ENCODE measurements around the gene TRPM3. TPM values are rescaled to one million over a fixed set of nuclear protein-coding genes. Genes with fewer than 3 reads are reported as not detected.

TRPM3 gene
- total RNA-seq, 1 experiment from 2014 or later: not detected

GRCh38 chr9:71105192-71105591, 16.2 kb downstream of the TRPM3 start:
- POLR2A ChIA-PET: no interaction called here
- no peaks in the 10 kb centered on the region for H3K36me3 ChIP-seq (ENCODE audit: control insufficient read depth, insufficient read depth, low read length)
- no peak overlapping the region for H3K27ac ChIP-seq (ENCODE audit: low read length)
- no peaks in the 10 kb centered on the region for H3K9me3 ChIP-seq (ENCODE audit: control insufficient read depth, insufficient read depth, low read depth, low read length)
- in situ Hi-C loops (cut with HindIII; ENCODE audit: low pct_unique_long_range_greater_than_20kb, low sequenced_read_pairs) (no loop called here), intact Hi-C loops (cut with micrococcal nuclease; ENCODE audit: unreplicated experiment) (no loop called here)
- TF ChIP-seq REST (IDR thresholded peaks at IDR 0.05; ENCODE audit: insufficient read depth in 1 of 2, low read depth in 2 of 2, low read length in 1 of 2) (no peak), TCF7L2 (IDR thresholded peaks at IDR 0.05; ENCODE audit: low read depth, low read length) (no peak), SIN3A (IDR thresholded peaks at IDR 0.05; ENCODE audit: borderline replicate concordance, insufficient read depth, low read depth, low read length) (no peak), CTCF (IDR thresholded peaks at IDR 0.05) (no peak), POLR2AphosphoS5 (IDR thresholded peaks at IDR 0.05; ENCODE audit: low read depth, low read length) (no peak)
- no TSS peak for BruUV-seq (replicated peaks)
- H3K27me3 ChIP-seq (ENCODE audit: control insufficient read depth, insufficient read depth, low read length): no peaks in the 10 kb centered on the region
- CTCF ChIA-PET: no interaction called here
- DNase-seq (ENCODE audit: low read depth, low spot score): no peak
- no peaks in the 10 kb centered on the region for H3K4me1 ChIP-seq (ENCODE audit: control insufficient read depth, insufficient read depth, low read length)
- H3K4me3 ChIP-seq (ENCODE audit: low read depth in 2 of 2, low read length in 2 of 2): no peak overlapping the region
- no peak for ATAC-seq

- DNase-seq (ENCODE audit: low read depth, low spot score): no peak
- CTCF ChIA-PET: no interaction called here
Observed at GRCh38 chr9:71098801-71099200, 22.6 kb downstream of the TRPM3 start.

More at GRCh38 chr9:71098801-71099200, 22.6 kb downstream of the TRPM3 start:
- no peak for TF ChIP-seq SIN3A (IDR thresholded peaks at IDR 0.05; ENCODE audit: borderline replicate concordance, insufficient read depth, low read depth, low read length)
- TF ChIP-seq POLR2AphosphoS5 (IDR thresholded peaks at IDR 0.05; ENCODE audit: low read depth, low read length): no peak
- no peak for TF ChIP-seq TCF7L2 (IDR thresholded peaks at IDR 0.05; ENCODE audit: low read depth, low read length)
- TF ChIP-seq CTCF (IDR thresholded peaks at IDR 0.05): no peak
- no peak for TF ChIP-seq REST (IDR thresholded peaks at IDR 0.05; ENCODE audit: insufficient read depth in 1 of 2, low read depth in 2 of 2, low read length in 1 of 2)
- no peak overlapping the region for H3K27ac ChIP-seq (ENCODE audit: low read length)
- H3K4me1 ChIP-seq (ENCODE audit: control insufficient read depth, insufficient read depth, low read length): no peaks in the 10 kb centered on the region
- in situ Hi-C loops (cut with HindIII; ENCODE audit: low pct_unique_long_range_greater_than_20kb, low sequenced_read_pairs) (no loop called here), intact Hi-C loops (cut with micrococcal nuclease; ENCODE audit: unreplicated experiment) (no loop called here)
- ATAC-seq: no peak
- no TSS peak for BruUV-seq (replicated peaks)
- no peaks in the 10 kb centered on the region for H3K36me3 ChIP-seq (ENCODE audit: control insufficient read depth, insufficient read depth, low read length)
- no peak overlapping the region for H3K4me3 ChIP-seq (ENCODE audit: low read depth in 2 of 2, low read length in 2 of 2)
- H3K27me3 ChIP-seq (ENCODE audit: control insufficient read depth, insufficient read depth, low read length): no peaks in the 10 kb centered on the region
- H3K9me3 ChIP-seq (ENCODE audit: control insufficient read depth, insufficient read depth, low read depth, low read length): no peaks in the 10 kb centered on the region
- POLR2A ChIA-PET: no interaction called here

All from Panc1 (cell line).